ENCODE results near the gene DNHD1. TPM values are rescaled to one million over a fixed set of nuclear protein-coding genes. Genes with fewer than 3 reads are reported as not detected.
A peak's percentile ranks its signal among the peaks of the same experiment; 100 is the strongest.

DNHD1 gene
- total and polyA plus RNA-seq, 2 of the 8 experiments (the other 6 are each of a cell fraction or from before 2014, with no cell fraction given) = 5.0 to 6.8 TPM

DNA sequence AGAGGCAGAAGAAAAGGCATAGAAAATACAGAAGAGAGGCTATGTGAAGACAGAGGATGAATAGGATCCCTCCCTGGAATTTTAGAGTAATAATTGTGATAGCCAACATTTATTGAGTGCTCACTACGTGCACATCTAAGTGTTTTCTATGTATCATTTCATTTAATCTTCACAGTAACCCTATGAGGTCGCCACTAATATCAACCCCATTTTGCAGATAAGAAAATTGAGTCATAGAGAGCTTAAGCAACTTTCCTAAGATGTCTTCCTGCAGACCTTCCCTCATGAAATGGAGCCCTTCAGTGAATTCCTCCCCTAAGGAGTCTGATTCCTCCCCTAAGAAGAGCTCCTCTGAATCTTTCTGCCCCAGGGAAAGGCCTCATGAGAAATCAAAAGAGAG is 68.2 kb downstream of the DNHD1 start:
- ChIA-PET CTCF (ENCODE audit: partially characterized antibody) (interaction anchor here (0.9 to 1.6 kb wide), 5 partner anchors 34 to 102 kb away, joined by 3 to 7 read pairs (median 3); no protein-coding TSS in a partner anchor), POLR2A (ENCODE audit: partially characterized antibody) (no interaction called here)
- Histone ChIP-seq H3K4ac (replicated peaks; ENCODE audit: insufficient read length, low read depth, low read length) (no peak overlapping the region), H3K18ac (ENCODE audit: extremely low read depth, low read length) (no peak overlapping the region), H3K23ac (ENCODE audit: insufficient read length) (no peak overlapping the region), H3K27me3 (replicated peaks in 1 of 4; ENCODE audit: control insufficient read depth in 3 of 4, extremely low read depth in 1 of 4, insufficient read depth in 3 of 4, low read length in 3 of 4) (peaks cover 0 to 2% (median 0%) of the 10 kb centered on the region in 4 experiments; a peak in 1 of 7 replicates), H2AK5ac (ENCODE audit: low read depth, low read length) (no peak overlapping the region), H3K14ac (ENCODE audit: insufficient read length) (no peak overlapping the region), H2AFZ (ENCODE audit: low read length) (no peak overlapping the region), H2BK120ac (replicated peaks; ENCODE audit: low read depth, low read length) (no peak overlapping the region), H4K8ac (ENCODE audit: extremely low read depth, insufficient read depth, low read length) (no peak overlapping the region), H2BK20ac (ENCODE audit: low read length) (no peak overlapping the region), H2BK5ac (ENCODE audit: low read depth, low read length) (no peak overlapping the region), H3K4me3 (ENCODE audit: extremely low read depth in 1 of 4, insufficient read depth in 2 of 4, low read depth in 3 of 4, low read length in 4 of 4) (no peak overlapping the region), H3K56ac (replicated peaks; ENCODE audit: insufficient read length, low read depth, low read length) (no peak overlapping the region), H3K4me1 (replicated peaks in 1 of 4; ENCODE audit: control insufficient read depth in 3 of 4, insufficient read depth in 4 of 4, low read length in 3 of 4) (peaks cover 0 to 9% (median 3%) of the 10 kb centered on the region in 4 experiments; a peak in 5 of 7 replicates), H2BK15ac (ENCODE audit: low read length) (no peak overlapping the region), H3K23me2 (ENCODE audit: low read depth, low read length) (no peaks in the 10 kb centered on the region), H3K4me2 (ENCODE audit: insufficient read depth in 1 of 2, low read depth in 2 of 2, low read length in 2 of 2) (no peak overlapping the region), H4K91ac (replicated peaks; ENCODE audit: insufficient read length, low read length) (no peak overlapping the region), H4K20me1 (replicated peaks in 1 of 2; ENCODE audit: control insufficient read depth in 1 of 2, insufficient read depth in 2 of 2, low read length in 2 of 2) (no peaks in the 10 kb centered on the region), H3K9ac (replicated peaks in 1 of 4; ENCODE audit: extremely low read depth in 1 of 4, low read depth in 3 of 4, low read length in 3 of 4) (no peak overlapping the region), H3K79me2 (ENCODE audit: control insufficient read depth in 1 of 2, insufficient read depth in 2 of 2, low read length in 2 of 2) (no peaks in the 10 kb centered on the region), H2BK12ac (ENCODE audit: low read depth, low read length) (no peak overlapping the region), H3K9me3 (ENCODE audit: insufficient read depth in 2 of 2, low read depth in 1 of 2, low read length in 1 of 2) (no peaks in the 10 kb centered on the region), H3K79me1 (ENCODE audit: low read depth, low read length) (no peaks in the 10 kb centered on the region), H4K5ac (ENCODE audit: insufficient read length, low read depth, low read length) (no peak overlapping the region), H3K36me3 (ENCODE audit: control insufficient read depth in 2 of 4, insufficient read depth in 4 of 4, low read length in 3 of 4) (no peaks in the 10 kb centered on the region), H3K27ac (ENCODE audit: low read depth, low read length) (no peak overlapping the region)
- FAIRE-seq (no peak), DNase-seq (ENCODE audit: low read depth in 1 of 2, low spot score in 2 of 2) (no peak)
- 82% methylated on average over 2 of the region's 2 CpGs; no CpG with 5 or more reads in 1 of the 2 experiments for WGBS, 2 experiments (ENCODE audit: extremely low coverage in 1 of 2, insufficient coverage in 1 of 2, insufficient read length in 1 of 2, insufficient replicate concordance in 2 of 2, low coverage in 1 of 2, low lambda C conversion rate in 2 of 2, missing lambda C conversion rate in 1 of 2)
- TF ChIP-seq TEAD4 (IDR thresholded peaks at IDR 0.05; ENCODE audit: low read depth, low read length) (no peak), SP4 (IDR thresholded peaks at IDR 0.05; ENCODE audit: low read length) (no peak), RXRA (IDR thresholded peaks at IDR 0.05; ENCODE audit: insufficient read depth, low read depth, low read length) (no peak), ASH2L (IDR thresholded peaks at IDR 0.05; ENCODE audit: low read length) (no peak), KDM1A (IDR thresholded peaks at IDR 0.05; ENCODE audit: borderline replicate concordance, low read length) (0 out of 2 replicates have a peak, but pooled peaks have one; percentile 13)

All from H1 (cell line).